GM19193 (cell line): ENCODE measurements around the gene TESPA1.

ENCODE experiments used
- POLR2A ChIP-seq: IDR thresholded peaks from 4 replicates; pipeline ENCODE4 v1.6.1; 2011; ENCODE audit not compliant: insufficient read depth, insufficient read length; ENCODE audit errors: extremely low read depth

Gene TESPA1

GRCh38 chr12:54967461-54967860 is 17.1 kb downstream of the TESPA1 start:
- TF ChIP-seq POLR2A = no peak

DNA sequence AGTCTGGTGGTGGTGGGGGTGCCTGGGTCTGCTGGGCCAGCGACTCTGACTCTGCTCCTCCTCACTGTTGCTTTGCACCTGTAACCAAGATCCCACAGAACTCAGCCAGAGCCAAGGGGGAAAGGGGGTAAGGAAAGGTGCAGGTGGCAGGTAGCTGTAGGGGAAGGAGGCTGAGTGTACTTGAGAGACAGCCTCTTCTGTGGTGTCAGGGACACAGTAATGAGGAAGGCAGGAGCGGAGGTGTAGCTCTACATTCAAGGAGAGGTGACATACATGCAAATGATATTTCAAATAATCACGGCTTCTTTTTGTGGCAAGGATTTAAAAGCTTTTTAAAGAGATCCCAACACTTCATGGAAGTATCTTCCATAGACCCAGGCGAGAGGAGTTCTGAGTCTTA is 23.4 kb downstream of the TESPA1 start:
- TF ChIP-seq POLR2A = no peak

- no peak for TF ChIP-seq POLR2A
Observed at GRCh38 chr12:54959291-54960018, 25.1 kb downstream of the TESPA1 start.

DNA sequence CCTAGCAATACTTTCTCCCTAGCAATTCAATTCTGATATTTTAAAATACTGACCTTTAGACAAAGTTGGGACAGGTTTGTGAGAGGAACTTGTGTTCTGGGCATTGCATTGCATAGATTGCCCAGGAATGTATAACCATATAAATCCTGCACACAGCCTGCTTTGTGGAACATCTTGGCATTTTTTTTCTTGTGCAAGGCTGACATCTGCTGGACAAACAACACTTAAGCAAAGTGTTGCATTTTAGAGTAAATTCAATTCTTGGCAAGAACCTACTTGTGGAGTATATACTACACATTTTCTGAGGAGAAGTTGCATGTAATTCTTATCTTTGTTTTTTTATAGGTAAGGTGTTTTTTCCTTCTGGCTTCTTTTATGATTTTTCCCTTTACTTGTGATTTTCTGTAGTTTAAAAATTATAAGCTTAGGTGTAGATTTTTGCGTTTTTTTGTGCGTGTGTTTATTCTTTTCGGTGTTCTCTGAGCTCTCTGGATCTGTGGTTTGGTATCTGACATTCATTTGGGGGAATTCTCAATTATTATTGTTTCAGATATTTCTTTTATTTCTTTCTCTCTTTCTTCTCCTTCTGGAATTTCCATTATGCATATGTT is 26.4 kb downstream of the TESPA1 start:
- TF ChIP-seq POLR2A = no peak

DNA sequence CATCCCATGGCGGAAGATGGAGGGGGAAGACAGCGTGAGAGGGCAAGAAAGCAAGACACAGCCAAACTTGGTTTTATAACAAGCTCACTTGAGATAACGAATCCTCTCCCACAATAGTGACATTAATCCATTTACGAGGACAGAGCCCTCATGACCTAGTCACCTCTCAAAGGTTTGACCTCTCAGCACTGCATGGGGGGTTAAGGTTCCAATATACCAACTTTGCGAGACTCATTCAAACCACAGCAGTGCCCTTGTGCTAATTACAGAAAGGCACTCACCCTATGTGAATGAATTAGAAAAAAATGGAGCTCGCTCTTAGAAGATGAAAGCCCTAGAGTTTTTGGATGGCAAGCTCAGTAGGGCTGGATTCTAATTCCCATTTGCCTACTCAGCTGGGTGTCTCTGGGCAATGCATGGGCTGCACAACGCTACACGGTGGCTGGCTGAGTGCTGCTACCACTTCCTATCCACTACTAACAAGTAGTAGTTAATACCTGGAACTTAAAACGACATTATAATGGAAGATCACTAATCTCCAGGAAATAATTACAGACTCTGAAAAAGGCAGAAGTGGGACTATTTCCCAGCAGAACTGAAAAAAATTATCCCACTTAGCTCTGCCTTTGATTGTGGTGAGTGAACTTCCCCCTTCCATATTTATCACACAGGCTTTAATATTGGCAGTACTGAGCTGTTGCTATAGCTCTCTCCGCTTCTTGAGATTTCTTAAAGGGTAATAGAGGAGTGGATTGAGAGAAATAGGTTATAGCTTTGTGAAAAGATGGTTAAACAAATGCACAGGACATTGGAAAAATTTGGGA is 27.5 kb downstream of the TESPA1 start:
- TF ChIP-seq POLR2A = no peak

- TF ChIP-seq POLR2A = no peak
Observed at GRCh38 chr12:54956322-54956721, 28.2 kb downstream of the TESPA1 start.

GRCh38 chr12:54954801-54955200 is 29.8 kb downstream of the TESPA1 start:
- TF ChIP-seq POLR2A = no peak

- no peak for TF ChIP-seq POLR2A
Observed at GRCh38 chr12:54954228-54954627, 30.3 kb downstream of the TESPA1 start.

DNA sequence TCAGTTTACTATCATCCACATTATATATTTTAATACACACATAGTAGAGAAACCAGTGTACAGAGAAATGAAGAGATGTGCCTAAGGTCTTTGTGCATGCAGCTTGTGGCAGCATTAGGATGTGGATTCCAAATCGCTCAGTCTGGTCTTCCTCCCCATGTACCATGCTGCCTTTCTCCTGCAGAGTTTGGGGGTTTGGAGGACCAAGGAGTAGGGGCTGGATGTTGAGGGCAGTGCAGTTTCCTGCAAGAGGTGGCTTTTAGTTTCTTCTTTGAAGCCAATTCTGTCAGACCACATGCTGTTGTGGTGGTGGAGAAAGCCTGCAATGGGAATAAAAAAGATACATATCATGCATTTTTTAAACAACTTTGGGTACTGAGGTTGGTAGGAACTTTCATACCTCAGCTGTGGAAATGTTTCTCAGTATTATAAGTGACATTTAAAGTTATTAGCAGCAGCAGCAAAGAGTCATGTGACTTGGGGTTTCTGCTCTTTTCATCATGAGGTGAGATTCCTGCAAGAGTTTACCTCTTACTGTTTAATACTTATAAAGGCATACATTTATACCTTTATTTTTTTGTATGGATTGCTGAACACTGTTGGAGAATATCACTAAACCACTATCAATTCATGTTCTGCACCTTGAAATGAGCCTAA is 34.4 kb downstream of the TESPA1 start:
- no peak for TF ChIP-seq POLR2A

GRCh38 chr12:54949073-54949711 is 35.4 kb downstream of the TESPA1 start:
- no peak for TF ChIP-seq POLR2A

DNA sequence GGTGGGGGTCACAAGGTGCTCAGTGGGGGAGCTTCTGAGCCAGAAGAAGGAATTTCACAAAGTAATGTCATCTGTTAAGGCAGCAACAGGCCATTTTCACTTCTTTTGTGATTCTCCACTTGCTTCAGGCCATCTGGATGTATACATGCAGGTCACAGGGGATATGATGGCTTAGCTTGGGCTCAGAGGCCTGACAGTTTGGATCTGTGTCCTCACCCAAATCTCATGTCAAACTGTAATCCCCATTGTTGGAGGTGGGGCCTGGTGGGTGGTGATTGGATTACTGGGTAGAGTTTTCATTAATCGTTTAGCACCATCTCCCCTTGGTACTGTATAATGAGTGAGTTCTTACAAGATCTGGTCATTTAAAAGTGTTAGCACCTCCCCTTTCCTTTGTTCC is 36.4 kb downstream of the TESPA1 start:
- TF ChIP-seq POLR2A = no peak

DNA sequence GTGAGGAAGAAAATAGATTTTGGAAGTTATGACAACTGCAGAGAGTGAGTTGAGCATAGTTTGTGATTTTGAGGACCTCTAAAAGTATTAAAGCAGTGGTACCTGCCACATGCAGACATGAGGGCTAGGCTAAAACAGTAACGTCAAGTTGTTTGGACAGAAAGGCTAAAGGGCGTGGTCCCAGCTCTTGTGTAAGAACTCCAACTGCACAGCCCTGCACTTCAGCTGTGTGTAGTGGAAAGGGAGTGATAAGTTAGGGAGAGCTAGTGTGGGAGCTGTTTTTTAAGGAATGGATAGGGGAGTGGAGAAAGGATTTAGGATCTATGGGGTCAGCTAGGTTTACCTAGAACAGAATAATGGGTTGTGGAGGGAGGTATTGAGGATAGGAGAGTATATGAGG is 39.5 kb downstream of the TESPA1 start:
- no peak for TF ChIP-seq POLR2A

DNA sequence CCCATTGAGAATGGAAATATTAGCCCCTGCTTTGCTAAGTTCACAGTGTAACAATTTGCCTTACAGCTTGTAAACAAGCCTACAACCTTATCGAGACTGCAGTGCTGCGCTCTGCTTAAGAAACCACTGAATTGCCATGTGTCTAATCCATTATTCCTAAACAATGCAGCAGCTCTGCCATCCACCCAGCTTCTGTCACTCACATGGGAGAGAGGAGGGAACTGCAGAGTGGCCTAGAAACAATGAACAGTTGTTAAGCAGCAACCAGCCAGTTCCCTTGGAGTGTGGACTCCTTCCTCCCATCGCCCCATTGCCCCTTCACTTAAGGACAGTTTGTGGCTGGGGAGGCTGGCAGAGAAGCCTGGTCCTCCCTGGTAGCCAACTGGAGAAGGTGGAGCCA is 42.9 kb downstream of the TESPA1 start:
- no peak for TF ChIP-seq POLR2A

DNA sequence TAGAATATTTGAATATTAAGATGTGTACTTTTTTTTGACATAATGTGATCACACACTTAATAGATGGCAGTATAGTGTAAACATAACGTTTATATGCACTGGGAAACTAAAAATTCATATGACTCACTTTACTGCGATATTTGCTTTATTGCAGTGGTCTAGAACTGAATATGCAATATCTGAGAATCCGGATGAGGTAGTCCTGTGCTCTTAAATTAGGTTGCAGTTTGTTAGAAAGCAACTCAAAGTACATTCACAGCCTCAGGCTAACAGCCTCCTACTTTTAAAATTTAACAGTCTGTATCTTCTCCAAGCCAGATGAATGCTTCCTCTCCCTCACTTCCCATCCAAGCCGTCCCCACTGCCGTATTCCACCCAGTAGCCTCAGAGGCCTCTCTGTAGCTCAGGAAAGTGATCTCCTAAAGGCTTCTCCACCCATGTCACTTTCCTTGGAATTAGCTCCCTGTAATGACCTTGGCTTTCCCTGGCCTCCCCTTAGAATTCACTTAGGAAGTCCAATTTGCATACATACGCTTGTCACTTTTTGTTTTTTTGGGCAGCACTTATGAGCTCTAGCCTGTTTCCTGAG is 43.7 kb downstream of the TESPA1 start:
- no peak for TF ChIP-seq POLR2A
